OCI-LY7 (cell line): ENCODE measurements around the gene PRKG1.

Experiments used
- CTCF ChIP-seq: fragments of 200-600 bp; sonication (generic); conservative IDR thresholded peaks from 2 replicates; pipeline ENCODE4 v1.5.1; 2014; ENCODE audit warnings: mild to moderate bottlenecking, antibody characterized with exemption, low read length, moderate library complexity, mixed read lengths
- EZH2phosphoT487 ChIP-seq: fragments of 200-600 bp; sonication (generic); IDR thresholded peaks from 2 replicates; pipeline ENCODE4 v1.6.1; 2018; ENCODE audit warnings: low read depth, borderline replicate concordance, mild to moderate bottlenecking, mixed run types, antibody characterized with exemption, low read length, moderate library complexity, mixed read lengths

- TF ChIP-seq CTCF, result no peak
- TF ChIP-seq EZH2phosphoT487, result no peak
Measured at GRCh38 chr10:51201947-51202346, 127.7 kb downstream of the PRKG1 start.
